HG02938 (cell line): ENCODE measurements around the gene NDOR1.
A peak's percentile ranks its signal among the peaks of the same experiment; 100 is the strongest.

Experiments
- ATAC-seq: cut with Tn5 transposase; IDR thresholded peaks from one replicate; pipeline ENCODE4 v1.9.1; 2021; ENCODE audit warnings: mild to moderate bottlenecking, moderate library complexity; ENCODE audit not compliant: unreplicated experiment

The NDOR1 gene

GRCh38 chr9:137180491-137180890 is 25.0 kb upstream of the NDOR1 start:
- no peak for ATAC-seq

- ATAC-seq: no peak
Measured at GRCh38 chr9:137181680-137182079, 23.8 kb upstream of the NDOR1 start.

DNA sequence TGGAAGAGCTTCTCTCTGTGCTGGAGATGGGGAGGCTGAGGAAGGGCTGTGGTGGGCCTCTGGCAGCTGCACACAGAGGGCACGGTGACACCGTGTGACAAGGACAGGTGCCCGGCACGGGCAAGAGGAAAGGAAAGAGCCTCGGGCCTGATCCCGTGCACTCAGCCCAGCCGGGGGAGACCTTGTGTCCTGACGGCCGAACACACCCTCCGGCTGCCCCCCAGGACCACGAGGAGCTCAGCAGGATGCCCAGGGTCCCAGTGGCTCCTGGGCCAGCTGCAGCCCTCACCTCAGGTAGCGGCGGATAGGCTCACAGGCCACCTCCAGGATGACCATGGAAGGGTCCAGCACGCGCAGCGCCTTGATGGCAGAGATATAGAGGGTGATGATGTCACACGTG is 22.7 kb upstream of the NDOR1 start:
- ATAC-seq: no peak

DNA sequence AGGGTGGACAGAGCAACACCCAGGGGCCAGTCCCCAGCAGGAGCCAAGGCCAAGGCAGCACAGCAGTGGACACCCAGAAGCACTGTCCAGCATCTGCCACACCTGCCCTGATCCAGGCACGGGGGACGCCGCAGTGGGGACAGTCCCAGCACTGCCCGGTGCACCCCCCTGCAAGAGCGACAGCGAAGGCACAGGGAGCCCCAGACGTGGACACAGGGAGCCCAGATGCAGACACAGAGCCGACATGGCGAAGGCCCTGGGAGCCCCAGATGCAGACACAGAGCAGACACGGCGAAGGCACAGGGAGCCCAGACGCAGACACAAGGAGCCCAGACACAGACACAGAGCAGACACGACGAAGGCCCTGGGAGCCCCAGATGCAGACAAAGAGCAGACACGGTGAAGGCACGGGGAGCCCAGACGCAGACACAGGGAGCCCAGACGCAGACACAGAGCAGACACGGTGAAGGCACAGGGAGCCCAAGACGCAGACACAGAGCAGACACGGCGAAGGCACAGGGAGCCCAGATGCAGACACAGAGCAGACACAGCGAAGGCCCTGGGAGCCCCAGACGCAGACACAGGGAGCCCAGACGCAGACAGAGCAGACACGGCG is 21.4 kb upstream of the NDOR1 start:
- ATAC-seq: no peak

DNA sequence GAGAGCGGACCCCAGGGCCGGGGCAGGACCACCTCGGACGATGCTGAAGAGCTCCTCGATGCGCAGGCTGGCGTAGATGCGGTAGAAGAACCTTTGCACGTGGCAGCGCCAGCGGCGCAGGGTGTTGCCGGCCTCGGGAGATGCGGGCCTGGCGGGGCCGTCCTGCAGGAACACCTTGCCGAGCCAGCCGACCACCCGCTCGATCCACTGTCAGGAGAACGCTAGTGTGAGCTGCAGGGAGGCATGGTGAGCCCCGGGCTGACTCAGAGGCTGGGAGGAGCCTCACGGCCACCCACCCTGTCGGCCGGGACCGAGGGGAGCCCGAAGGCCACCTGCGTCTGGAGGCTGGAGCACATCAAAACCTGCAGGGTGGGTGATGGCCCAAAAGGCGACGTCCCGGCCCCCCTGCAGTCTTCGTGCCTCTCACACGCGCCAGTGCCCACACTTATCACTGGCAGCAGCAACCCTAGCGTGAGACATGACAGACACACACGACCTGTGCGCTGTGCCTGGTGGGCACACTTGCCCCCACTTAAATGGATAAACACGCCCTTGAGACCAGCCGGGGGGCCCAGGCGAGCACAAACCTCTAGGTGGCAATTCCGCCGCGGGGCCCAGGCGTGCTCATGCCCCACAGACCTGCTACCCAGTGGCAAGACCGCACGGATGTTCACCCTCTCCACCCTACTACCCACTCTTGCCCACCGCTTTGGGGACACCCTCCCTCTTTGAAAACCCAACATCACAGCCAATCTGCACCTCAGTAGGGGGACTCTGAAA is 20.4 kb upstream of the NDOR1 start:
- ATAC-seq: no peak

- no peak for ATAC-seq
Measured at GRCh38 chr9:137185921-137186320, 19.6 kb upstream of the NDOR1 start.

DNA sequence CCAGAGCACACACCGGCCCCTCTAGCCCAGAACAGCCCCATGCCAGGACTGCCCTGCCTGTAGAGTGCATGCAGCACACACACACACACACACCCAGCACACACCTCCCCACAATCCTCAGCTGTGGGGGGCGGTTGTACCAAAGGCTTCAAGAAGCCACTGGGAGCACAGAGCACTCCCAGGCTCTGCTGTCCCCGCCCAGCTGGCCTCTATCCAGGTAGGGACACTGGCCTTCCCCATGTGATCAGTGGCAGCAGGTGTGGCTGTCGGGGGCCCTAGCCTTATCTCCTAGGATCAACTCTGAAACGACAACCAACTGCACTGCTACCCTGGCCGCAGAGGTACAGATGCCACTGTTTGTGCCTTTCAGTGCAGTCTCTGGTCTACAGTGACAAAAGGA is 19.1 kb upstream of the NDOR1 start:
- no peak for ATAC-seq

DNA sequence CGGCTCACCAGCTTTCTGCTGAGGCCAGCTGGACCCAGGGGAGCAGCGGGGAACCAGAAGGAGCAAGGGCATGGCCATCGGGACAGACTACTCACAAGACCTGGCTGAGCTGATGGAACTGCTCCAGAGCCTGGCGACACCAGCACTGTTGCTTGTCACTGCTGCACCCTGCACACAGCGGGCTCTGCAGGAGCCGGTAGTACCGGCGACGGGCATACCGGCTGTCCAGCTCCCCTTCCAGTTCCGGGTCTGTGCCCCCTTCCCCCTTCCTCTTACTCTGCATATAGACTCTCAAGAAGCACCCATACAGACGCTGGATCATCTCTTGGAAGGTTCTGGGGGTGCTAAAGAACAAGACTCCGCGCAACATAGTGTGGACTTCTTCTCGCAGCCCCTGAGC is 18.1 kb upstream of the NDOR1 start:
- ATAC-seq: no peak

DNA sequence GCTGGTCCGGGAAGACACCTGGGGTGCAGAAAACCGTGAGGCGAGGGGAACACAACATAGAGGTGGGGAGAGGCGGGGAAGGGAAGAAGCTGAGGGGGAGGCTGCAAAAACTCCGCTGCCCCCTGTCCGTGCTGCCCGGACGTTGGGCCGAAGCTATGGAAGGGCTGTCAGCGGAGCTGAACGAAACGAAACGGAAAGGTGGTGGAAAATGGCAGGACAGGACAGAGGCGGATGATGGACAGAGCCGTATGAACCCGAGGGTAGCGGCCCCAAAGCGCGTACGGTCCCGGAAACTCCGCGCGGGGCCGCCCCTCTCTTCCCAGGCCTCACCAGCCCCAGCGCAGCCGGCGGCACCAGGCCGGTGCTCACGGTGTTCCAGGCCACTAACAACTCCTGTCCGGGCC is 17.4 kb upstream of the NDOR1 start:
- ATAC-seq: peak; percentile 20

DNA sequence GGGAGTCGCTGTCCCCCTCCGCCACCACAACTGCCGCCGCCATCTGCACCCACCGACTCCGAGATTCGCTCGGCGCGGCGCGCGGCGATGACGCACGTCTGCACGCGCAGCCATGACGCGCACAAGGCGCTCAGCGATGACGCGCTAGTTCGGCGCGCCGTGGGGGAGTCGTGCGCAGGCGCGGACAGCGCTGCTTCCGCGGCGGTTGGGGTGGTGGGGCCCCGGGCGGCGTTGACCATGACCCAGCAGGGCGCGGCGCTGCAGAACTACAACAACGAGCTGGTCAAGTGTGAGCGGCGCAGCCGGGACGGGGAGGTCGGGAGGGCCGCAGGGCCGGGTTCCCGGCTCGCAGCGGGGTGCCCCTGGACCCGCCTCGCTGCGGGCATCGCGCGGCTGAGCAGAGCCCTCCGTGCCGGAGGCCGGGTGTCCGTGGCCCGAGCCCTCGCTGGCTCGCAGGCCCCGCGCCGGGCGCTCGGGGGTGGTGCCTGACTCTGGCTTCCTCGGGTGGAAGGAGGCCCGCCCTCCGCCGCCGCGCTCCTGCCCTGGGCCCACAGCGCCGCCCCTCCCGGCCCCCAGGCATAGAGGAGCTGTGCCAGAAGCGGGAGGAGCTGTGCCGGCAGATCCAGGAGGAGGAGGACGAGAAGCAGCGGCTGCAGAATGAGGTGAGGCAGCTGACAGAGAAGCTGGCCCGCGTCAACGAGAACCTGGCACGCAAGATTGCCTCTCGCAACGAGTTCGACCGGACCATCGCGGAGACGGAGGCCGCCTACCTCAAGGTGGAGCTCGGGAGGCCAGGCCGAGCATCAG is 16.8 kb upstream of the NDOR1 start, which contains the start of the genes ANAPC2 and SSNA1:
TSS of gene ANAPC2 (minus strand) at position 71 of the 807 bp plus-strand sequence. CDS start at position 43, 28 bp downstream.
TSS of gene SSNA1 (plus strand) at position 187 of the 807 bp plus-strand sequence. CDS start at position 238, 51 bp downstream.
- peak; percentile 78 for ATAC-seq

DNA sequence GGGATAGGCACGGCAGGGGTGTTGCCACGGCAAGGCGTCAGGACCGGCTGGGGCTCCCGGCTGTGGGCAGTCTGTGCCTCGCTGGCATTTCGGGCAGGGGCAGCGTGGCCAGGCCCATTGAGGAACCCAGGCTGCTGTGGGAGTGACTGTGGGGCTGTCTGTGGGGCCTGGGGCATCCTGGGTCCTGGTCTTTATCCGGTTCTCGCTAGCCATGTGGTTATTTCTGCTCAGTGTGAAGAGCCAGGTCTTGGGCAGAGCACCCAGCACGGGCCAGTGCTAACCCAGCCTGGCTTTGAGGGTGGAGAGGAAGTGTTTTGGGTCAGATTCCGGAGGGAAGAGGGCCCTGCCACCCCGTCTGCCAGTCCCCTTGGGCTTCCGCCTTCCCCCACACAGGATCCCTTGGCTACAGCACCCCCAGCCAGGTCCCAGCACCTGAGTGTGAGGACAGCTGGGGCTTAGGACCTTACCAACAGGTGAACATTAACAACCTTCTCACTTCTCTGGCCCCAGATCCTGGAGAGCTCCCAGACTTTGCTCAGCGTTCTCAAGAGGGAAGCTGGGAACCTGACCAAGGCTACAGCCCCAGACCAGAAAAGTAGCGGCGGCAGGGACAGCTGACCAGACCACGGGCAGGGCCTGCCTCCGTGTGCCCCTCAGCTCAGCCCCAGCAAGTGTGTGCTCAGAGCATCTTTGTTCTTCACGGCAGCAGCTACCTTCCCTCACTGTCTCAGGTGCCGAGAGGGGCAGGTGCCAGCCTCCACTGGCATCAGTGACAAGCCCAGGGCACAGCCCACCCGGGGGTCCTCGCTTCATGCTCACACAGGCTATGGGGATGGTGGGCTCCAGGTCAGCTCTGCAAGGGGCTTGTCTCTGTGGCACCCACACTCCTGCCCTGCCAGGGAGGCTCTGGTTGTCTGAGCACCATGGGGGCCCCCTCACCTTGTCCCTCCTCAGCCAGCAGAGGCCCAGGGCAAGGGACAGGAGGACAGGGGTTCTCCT is 15.9 kb upstream of the NDOR1 start:
- ATAC-seq: no peak

DNA sequence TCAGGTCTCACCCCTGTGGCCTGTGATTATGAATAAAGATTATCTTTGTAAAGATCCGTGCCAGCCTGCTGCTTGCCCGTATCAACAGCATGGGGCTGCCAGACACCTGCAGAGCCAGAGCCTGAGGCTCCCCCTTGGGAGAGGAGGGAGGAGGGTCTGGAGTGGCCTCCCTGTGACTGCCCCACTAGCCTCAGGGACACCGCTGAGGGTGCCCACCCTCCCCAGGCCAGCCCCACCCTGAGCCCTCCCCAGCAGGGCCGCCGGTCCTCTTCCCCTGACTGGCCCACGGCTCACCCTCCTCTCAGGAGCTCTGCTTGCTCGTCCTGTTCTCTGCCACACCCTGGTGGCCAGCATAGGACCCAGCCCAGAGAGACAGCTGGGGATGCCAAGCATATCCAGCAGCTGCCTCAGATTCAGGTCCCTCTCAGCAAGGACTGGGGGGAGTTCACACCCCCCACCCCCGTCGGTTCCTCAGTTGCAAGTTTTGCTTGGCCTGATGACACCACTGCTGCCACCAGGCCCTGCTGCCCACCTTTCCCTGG is 15.1 kb upstream of the NDOR1 start:
- ATAC-seq: no peak

- no peak for ATAC-seq
Measured at GRCh38 chr9:137191245-137191644, 14.3 kb upstream of the NDOR1 start.

DNA sequence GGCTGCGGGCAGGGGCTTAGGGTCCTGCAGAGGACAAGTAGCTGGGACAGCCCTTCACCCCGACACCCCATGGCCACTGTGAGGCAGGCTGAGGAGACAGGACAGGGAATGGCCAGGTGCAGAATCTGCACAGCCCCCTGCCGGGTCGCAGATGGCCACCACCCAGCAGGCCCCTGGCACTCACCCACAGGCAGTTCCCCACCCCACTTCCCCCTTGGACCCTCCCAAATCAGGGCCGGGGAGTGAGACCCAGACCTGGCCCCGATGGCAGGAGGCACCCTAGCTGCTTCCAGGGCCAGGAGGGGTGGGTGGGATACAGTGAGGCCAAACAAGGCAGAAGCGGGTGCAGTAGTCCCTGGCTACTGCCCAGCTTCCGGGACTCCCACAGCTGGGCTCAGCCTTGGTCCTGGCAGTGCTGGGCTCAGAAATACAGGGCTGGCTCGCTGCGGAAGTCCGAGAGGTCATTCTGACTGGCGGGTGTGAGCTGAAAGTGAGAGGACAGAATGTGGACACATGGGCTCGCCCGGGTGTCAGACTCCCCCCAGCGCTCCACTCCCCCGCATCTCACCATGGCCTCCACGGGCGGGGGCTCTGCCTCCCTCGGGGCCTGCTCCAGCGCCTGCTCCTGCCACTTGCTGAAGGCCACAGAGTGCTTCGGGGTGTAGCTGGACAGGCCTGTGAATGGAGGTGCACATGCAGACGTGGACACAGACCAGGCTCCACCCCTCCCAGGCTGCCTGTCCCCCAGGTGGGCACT is 13.6 kb upstream of the NDOR1 start:
- no peak for ATAC-seq

- ATAC-seq: no peak
Measured at GRCh38 chr9:137192448-137192780, 13.1 kb upstream of the NDOR1 start.

- ATAC-seq: no peak
Measured at GRCh38 chr9:137192859-137193258, 12.6 kb upstream of the NDOR1 start.

DNA sequence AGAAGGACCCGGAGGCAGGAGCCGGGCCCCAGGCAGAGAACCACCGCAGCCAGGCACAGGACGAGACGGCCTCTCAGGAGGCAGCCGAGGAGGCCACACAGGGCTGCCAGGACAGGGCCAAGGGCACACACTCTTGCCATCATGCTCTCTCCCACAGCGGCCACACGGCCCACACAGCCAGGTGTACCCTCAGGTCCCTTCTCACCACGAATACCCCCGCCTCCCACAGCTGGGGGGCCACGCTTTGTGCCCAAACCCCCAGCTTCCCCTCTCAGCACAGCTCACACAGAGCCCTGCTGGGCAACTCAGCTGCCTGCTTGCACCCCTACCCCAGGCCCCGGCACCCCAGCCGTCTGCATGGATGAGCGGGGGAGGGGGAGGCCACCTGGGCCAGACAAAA is 11.7 kb upstream of the NDOR1 start:
- ATAC-seq: no peak

DNA sequence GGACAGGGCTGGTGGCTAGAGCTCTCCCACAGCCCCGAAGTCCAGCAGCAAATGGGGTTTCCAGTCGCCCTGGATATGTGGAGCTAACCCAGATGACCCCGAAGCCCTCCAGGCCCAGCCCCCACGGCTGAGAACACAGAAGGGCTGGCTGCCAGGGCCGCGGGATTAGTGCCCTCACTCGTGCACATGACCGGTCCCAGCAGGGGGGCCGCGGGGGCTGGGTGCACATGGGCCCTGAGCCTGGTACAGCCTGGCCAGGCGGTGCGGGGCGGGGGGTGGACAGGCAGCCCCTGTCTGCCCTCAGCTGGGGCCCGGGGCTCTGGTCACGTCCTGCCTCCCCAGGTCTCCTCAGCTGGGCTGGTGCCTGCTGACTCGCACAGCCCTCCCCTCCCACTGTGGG is 11.1 kb upstream of the NDOR1 start:
- no peak for ATAC-seq

DNA sequence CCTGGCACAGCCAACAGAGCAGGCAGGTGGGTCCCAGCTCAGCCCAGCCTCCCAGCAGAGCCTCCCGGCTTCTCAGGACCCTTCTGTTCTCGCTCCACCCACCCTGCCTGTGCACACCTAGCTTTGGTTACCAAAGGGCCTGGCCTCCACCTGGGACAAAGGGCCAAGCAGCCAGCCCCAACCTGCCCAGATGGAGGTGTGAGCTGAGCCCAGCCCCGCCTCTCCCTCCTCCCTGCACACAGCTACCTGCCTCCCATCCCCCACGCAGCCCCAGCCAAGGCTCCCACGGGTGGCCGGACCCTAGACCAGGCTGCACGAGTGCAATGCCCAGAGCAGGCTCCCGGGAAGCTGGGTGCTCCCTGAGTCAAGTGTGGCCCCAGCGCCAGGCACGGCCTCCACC is 10.6 kb upstream of the NDOR1 start:
- no peak for ATAC-seq
